Retinal pigment epithelial cell (primary cell): ENCODE data around the gene AGPAT3.

Experiments
- DNase-seq: peaks from one replicate; pipeline ENCODE4 v3.0.0-alpha.2; 2010; ENCODE audit warnings: low read depth
- H3K4me3 ChIP-seq: 2 replicates; pipeline ENCODE4 v1.5.1; 2011; ENCODE audit warnings: mild to moderate bottlenecking, low read length, control low read depth, moderate library complexity
- CTCF ChIP-seq: conservative IDR thresholded peaks from 2 replicates; pipeline ENCODE4 v1.5.1; 2011; ENCODE audit warnings: low read depth, low read length, control low read depth, inconsistent platforms

The AGPAT3 gene

GRCh38 chr21:43981871-43982210, 116.8 kb downstream of the AGPAT3 start:
- no peak overlapping the region for H3K4me3 ChIP-seq
- TF ChIP-seq CTCF: no peak

GRCh38 chr21:43982489-43983078, 117.6 kb downstream of the AGPAT3 start:
- H3K4me3 ChIP-seq: no peak overlapping the region
- no peak for TF ChIP-seq CTCF
- no peak for DNase-seq

More at GRCh38 chr21:43981871-43982210, 116.8 kb downstream of the AGPAT3 start:
- no peak for DNase-seq

- no peak for TF ChIP-seq CTCF
- no peak for DNase-seq
- H3K4me3 ChIP-seq: no peak overlapping the region
Observed at GRCh38 chr21:43983390-43983789, 118.4 kb downstream of the AGPAT3 start.

- no peak overlapping the region for H3K4me3 ChIP-seq
- DNase-seq: no peak
Observed at GRCh38 chr21:43983860-43984420, 118.9 kb downstream of the AGPAT3 start.

GRCh38 chr21:43984905-43985689, 120.1 kb downstream of the AGPAT3 start:
- no peak for DNase-seq
- TF ChIP-seq CTCF: no peak
- H3K4me3 ChIP-seq: no peak overlapping the region

More at GRCh38 chr21:43983860-43984420, 118.9 kb downstream of the AGPAT3 start:
- no peak for TF ChIP-seq CTCF

- no peak for TF ChIP-seq CTCF
- no peak overlapping the region for H3K4me3 ChIP-seq
- no peak for DNase-seq
Observed at GRCh38 chr21:43985690-43986251, 120.7 kb downstream of the AGPAT3 start.
